ENCODE measurements around the gene REPS2.
A peak's percentile ranks its signal among the peaks of the same experiment; 100 is the strongest.
"Not testable (repeated sequence)": the region's sequence is repeated elsewhere in the genome, so short reads cannot be mapped to it uniquely, and the experiment has no call there.

Gene REPS2

GRCh38 chrX:16946361-16946964 is at the start of gene REPS2:
REPS2 (plus strand) TSS chrX:16946658; CDS start chrX:16946862, 204 bp downstream.
- FAIRE-seq (no peak), DNase-seq (ENCODE audit: low spot score) (peak; percentile 69)

- FAIRE-seq (no peak), DNase-seq (ENCODE audit: low spot score) (no peak)
These were observed 49.0 kb upstream of the REPS2 start for GRCh38 chrX:16897445-16897844.

GRCh38 chrX:16903274-16904022 is 43.0 kb upstream of the REPS2 start:
- FAIRE-seq, result no peak
- DNase-seq (ENCODE audit: low spot score), result no peak

GRCh38 chrX:16910376-16910775 is 36.1 kb upstream of the REPS2 start:
- DNase-seq (ENCODE audit: low spot score), result no peak
- FAIRE-seq, result no peak

- FAIRE-seq, result no peak
- DNase-seq (ENCODE audit: low spot score), result no peak
These were observed 32.4 kb upstream of the REPS2 start for GRCh38 chrX:16914058-16914457.

- no peak for DNase-seq (ENCODE audit: low spot score)
These were observed 29.9 kb upstream of the REPS2 start for GRCh38 chrX:16916561-16916960.

GRCh38 chrX:16917120-16917519 is 29.3 kb upstream of the REPS2 start:
- DNase-seq (ENCODE audit: low spot score), result no peak
- no peak for FAIRE-seq

More at GRCh38 chrX:16916561-16916960, 29.9 kb upstream of the REPS2 start:
- FAIRE-seq, result no peak

GRCh38 chrX:16918979-16919378 is 27.5 kb upstream of the REPS2 start:
- FAIRE-seq (no peak), DNase-seq (ENCODE audit: low spot score) (no peak)

- FAIRE-seq, result no peak
- no peak for DNase-seq (ENCODE audit: low spot score)
These were observed 26.4 kb upstream of the REPS2 start for GRCh38 chrX:16920075-16920474.

GRCh38 chrX:16923157-16923556 is 23.3 kb upstream of the REPS2 start:
- FAIRE-seq (no peak), DNase-seq (ENCODE audit: low spot score) (no peak)

GRCh38 chrX:16924631-16925480 is 21.6 kb upstream of the REPS2 start:
- FAIRE-seq, result no peak
- no peak for DNase-seq (ENCODE audit: low spot score)

- DNase-seq (ENCODE audit: low spot score) (no peak), FAIRE-seq (no peak)
These were observed 16.1 kb upstream of the REPS2 start for GRCh38 chrX:16930392-16930791.

GRCh38 chrX:16931371-16931770 is 15.1 kb upstream of the REPS2 start:
- FAIRE-seq (no peak), DNase-seq (ENCODE audit: low spot score) (no peak)

- DNase-seq (ENCODE audit: low spot score), result no peak
- FAIRE-seq, result no peak
These were observed 14.4 kb upstream of the REPS2 start for GRCh38 chrX:16931855-16932575.

GRCh38 chrX:16934185-16934584 is 12.3 kb upstream of the REPS2 start:
- no peak for FAIRE-seq
- DNase-seq (ENCODE audit: low spot score), result no peak

- no peak for DNase-seq (ENCODE audit: low spot score)
- FAIRE-seq, result no peak
These were observed 609 bp downstream of the REPS2 start for GRCh38 chrX:16946971-16947562.

GRCh38 chrX:16950423-16950822 is 4.0 kb downstream of the REPS2 start:
- DNase-seq (ENCODE audit: low spot score) (no peak), FAIRE-seq (no peak)

GRCh38 chrX:16953606-16954211 is 7.3 kb downstream of the REPS2 start:
- no peak for FAIRE-seq
- DNase-seq (ENCODE audit: low spot score), result no peak

- no peak for FAIRE-seq
- DNase-seq (ENCODE audit: low spot score), result no peak
These were observed 11.3 kb downstream of the REPS2 start for GRCh38 chrX:16957751-16958150.

- no peak for DNase-seq (ENCODE audit: low spot score)
- FAIRE-seq, result no peak
These were observed 11.9 kb downstream of the REPS2 start for GRCh38 chrX:16958356-16958755.

- not testable (repeated sequence) for FAIRE-seq; DNase-seq (ENCODE audit: low spot score)
These were observed 16.2 kb downstream of the REPS2 start for GRCh38 chrX:16962661-16963060.
